Measurements from ENCODE around the gene GTPBP8. TPM values are rescaled to one million over a fixed set of nuclear protein-coding genes. Genes with fewer than 3 reads are reported as not detected.

GTPBP8 gene
- total and polyA plus RNA-seq, 2 of the 13 experiments (the other 11 are each of a cell fraction or from before 2014, with no cell fraction given): 12.5 to 16.7 TPM

- TF ChIP-seq ZSCAN25 (CRISPR knock-in tag; IDR thresholded peaks at IDR 0.05) (peak; percentile 41; the same call in 1 of the 2 replicates), SETDB1 (CRISPR knock-in tag; IDR thresholded peaks at IDR 0.05; ENCODE audit: borderline replicate concordance) (peak; percentile 75; the same call in 1 of the 2 replicates), ZNF205 (CRISPR knock-in tag; IDR thresholded peaks at IDR 0.05) (no peak; the same call in 1 of the 2 replicates), KAT2B (IDR thresholded peaks at IDR 0.05; ENCODE audit: borderline replicate concordance, low read depth, low read length) (no peak), RBM39 (IDR thresholded peaks at IDR 0.05; ENCODE audit: low read depth, low read length, poor library complexity, severe bottlenecking) (peak; percentile 64), ZMAT5 (CRISPR knock-in tag; IDR thresholded peaks at IDR 0.05; ENCODE audit: borderline replicate concordance, low read depth) (no peak), GRHL1 (CRISPR knock-in tag; conservative IDR thresholded peaks at IDR 0.05) (no peak), ZNF660 (CRISPR knock-in tag; IDR thresholded peaks at IDR 0.05; ENCODE audit: borderline replicate concordance, low read depth) (no peak), POLR2A (IDR thresholded peaks at IDR 0.05; ENCODE audit: insufficient read depth in 1 of 2, low read depth in 2 of 2, low read length in 2 of 2) (peak; percentile 60 to 80), GTF2F1 (IDR thresholded peaks at IDR 0.05; ENCODE audit: low read length) (no peak), RXRB (CRISPR knock-in tag; IDR thresholded peaks at IDR 0.05; ENCODE audit: borderline replicate concordance) (peak; percentile 33; the same call in 1 of the 2 replicates), ZNF264 (CRISPR knock-in tag; IDR thresholded peaks at IDR 0.05) (no peak; the same call in 1 of the 2 replicates), CTCF (CRISPR knock-in tag; IDR thresholded peaks at IDR 0.05) (peak; percentile 9; the same call in 1 of the 2 replicates), ONECUT2 (CRISPR knock-in tag; IDR thresholded peaks at IDR 0.05) (no peak), ZNF10 (CRISPR knock-in tag; IDR thresholded peaks at IDR 0.05; ENCODE audit: borderline replicate concordance, low read depth) (no peak), ZNF44 (CRISPR knock-in tag; IDR thresholded peaks at IDR 0.05) (peak; percentile 86; the same call in 1 of the 2 replicates), EHMT2 (IDR thresholded peaks at IDR 0.05; ENCODE audit: borderline replicate concordance, low read depth, low read length) (no peak), BORCS8-MEF2B (CRISPR knock-in tag; IDR thresholded peaks at IDR 0.05) (peak; percentile 74; the same call in 1 of the 2 replicates), MLLT10 (CRISPR knock-in tag; IDR thresholded peaks at IDR 0.05) (no peak), THRA (CRISPR knock-in tag; IDR thresholded peaks at IDR 0.05; ENCODE audit: borderline replicate concordance) (peak; percentile 33; the same call in 1 of the 2 replicates), PAF1 (CRISPR knock-in tag; IDR thresholded peaks at IDR 0.05) (no peak), ZNF605 (CRISPR knock-in tag; IDR thresholded peaks at IDR 0.05) (peak; percentile 95), ZKSCAN8 (CRISPR knock-in tag; IDR thresholded peaks at IDR 0.05; ENCODE audit: borderline replicate concordance) (no peak; the same call in 1 of the 2 replicates)
- TF ChIP-seq, protein P1, sequence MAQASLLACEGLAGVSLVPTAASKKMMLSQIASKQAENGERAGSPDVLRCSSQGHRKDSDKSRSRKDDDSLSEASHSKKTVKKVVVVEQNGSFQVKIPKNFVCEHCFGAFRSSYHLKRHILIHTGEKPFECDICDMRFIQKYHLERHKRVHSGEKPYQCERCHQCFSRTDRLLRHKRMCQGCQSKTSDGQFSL (CRISPR knock-in tag; IDR thresholded peaks at IDR 0.05): no peak
Measured at GRCh38 chr3:113019182-113020137, 28.7 kb downstream of the GTPBP8 start (continued).
